Measurements from ENCODE around the gene HSD17B10. TPM values are rescaled to one million over a fixed set of nuclear protein-coding genes. Genes with fewer than 3 reads are reported as not detected.

HSD17B10 gene
- total and polyA plus RNA-seq, 2 experiments from 2014 or later: 78.9 to 121 TPM

DNA sequence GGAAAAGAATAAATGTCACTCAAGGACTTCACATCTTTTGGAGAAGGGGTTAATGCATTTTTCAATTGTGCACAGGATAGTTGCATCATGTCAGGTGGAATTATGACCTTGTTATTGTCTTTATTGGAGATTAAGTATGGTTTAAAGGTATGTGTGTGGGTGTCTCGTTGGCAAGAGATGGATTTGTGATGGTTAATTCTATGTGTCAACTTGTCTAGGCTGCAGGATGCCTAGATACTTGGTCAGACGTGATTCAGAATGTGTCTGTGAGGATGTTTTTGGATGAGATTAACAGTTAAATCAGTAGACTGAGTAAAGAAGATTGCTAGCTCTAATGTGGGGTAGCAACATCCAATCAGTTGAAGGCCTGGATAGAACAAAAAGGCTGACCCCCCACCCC lies 42.2 kb upstream of the HSD17B10 start:
- H3K9me2 ChIP-seq (ENCODE audit: insufficient read depth): no peaks in the 10 kb centered on the region
- no peak overlapping the region for H3K27ac ChIP-seq (ENCODE audit: low read depth)
- H4K20me1 ChIP-seq (replicated peaks; ENCODE audit: insufficient read depth): no peaks in the 10 kb centered on the region
- H3K27me3 ChIP-seq (ENCODE audit: insufficient read depth): no peaks in the 10 kb centered on the region
- H3F3A ChIP-seq (replicated peaks; ENCODE audit: low read depth): no peaks in the 10 kb centered on the region
- ATAC-seq: no peak
- Mint-ChIP-seq H3K36me3 (ENCODE audit: low read depth) (peaks cover 4% of the 10 kb centered on the region; the same call in 2 of the 3 replicates), H3K9me3 (no peaks in the 10 kb centered on the region), H3K4me3 (no peak overlapping the region), H3K4me1 (peaks cover 6% of the 10 kb centered on the region; the same call in 1 of the 3 replicates), H3K27me3 (ENCODE audit: insufficient read depth, low read depth, poor library complexity) (peaks cover 3% of the 10 kb centered on the region), H3K27ac (no peak overlapping the region)
- H3K4me3 ChIP-seq: no peak overlapping the region
- H3K4me1 ChIP-seq (ENCODE audit: insufficient read depth): no peaks in the 10 kb centered on the region
- DNase-seq (ENCODE audit: low spot score): no peak
- no peak for TF ChIP-seq EZH2phosphoT487 (IDR thresholded peaks at IDR 0.05; ENCODE audit: unreplicated experiment)
- TF ChIP-seq, protein P1, sequence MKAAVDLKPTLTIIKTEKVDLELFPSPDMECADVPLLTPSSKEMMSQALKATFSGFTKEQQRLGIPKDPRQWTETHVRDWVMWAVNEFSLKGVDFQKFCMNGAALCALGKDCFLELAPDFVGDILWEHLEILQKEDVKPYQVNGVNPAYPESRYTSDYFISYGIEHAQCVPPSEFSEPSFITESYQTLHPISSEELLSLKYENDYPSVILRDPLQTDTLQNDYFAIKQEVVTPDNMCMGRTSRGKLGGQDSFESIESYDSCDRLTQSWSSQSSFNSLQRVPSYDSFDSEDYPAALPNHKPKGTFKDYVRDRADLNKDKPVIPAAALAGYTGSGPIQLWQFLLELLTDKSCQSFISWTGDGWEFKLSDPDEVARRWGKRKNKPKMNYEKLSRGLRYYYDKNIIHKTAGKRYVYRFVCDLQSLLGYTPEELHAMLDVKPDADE (IDR thresholded peaks at IDR 0.05): no peak
- no peak for TF ChIP-seq CTCF (conservative IDR thresholded peaks at IDR 0.05; ENCODE audit: low read depth in 2 of 2)
- no peak for TF ChIP-seq ZNF114 (CRISPR knock-in tag; IDR thresholded peaks at IDR 0.05)
- no peak for TF ChIP-seq EZH2 (IDR thresholded peaks at IDR 0.05; ENCODE audit: low read depth, unreplicated experiment)
- TF ChIP-seq ZNF331 (CRISPR knock-in tag; IDR thresholded peaks at IDR 0.05; ENCODE audit: low read depth): no peak
- no peak for TF ChIP-seq REST (IDR thresholded peaks at IDR 0.05; ENCODE audit: unreplicated experiment)
- TF ChIP-seq NANOG (IDR thresholded peaks at IDR 0.05; ENCODE audit: borderline replicate concordance): no peak
- H2AFZ ChIP-seq: no peak overlapping the region
- no peaks in the 10 kb centered on the region for H3K79me2 ChIP-seq (replicated peaks; ENCODE audit: insufficient read depth)
- H3K4me2 ChIP-seq: no peak overlapping the region
- H3K36me3 ChIP-seq (ENCODE audit: insufficient read depth): no peaks in the 10 kb centered on the region

- Histone ChIP-seq H4K20me1 (replicated peaks; ENCODE audit: insufficient read depth) (no peaks in the 10 kb centered on the region), H3F3A (replicated peaks; ENCODE audit: low read depth) (no peaks in the 10 kb centered on the region), H3K9me2 (ENCODE audit: insufficient read depth) (no peaks in the 10 kb centered on the region), H3K4me3 (no peak overlapping the region), H3K36me3 (ENCODE audit: insufficient read depth) (no peaks in the 10 kb centered on the region), H3K27me3 (ENCODE audit: insufficient read depth) (no peaks in the 10 kb centered on the region), H3K79me2 (replicated peaks; ENCODE audit: insufficient read depth) (no peaks in the 10 kb centered on the region), H2AFZ (no peak overlapping the region), H3K4me1 (ENCODE audit: insufficient read depth) (no peaks in the 10 kb centered on the region), H3K27ac (ENCODE audit: low read depth) (no peak overlapping the region), H3K4me2 (no peak overlapping the region)
- H3K27ac Mint-ChIP-seq: no peak overlapping the region
- H3K27me3 Mint-ChIP-seq (ENCODE audit: insufficient read depth, low read depth, poor library complexity): peaks cover 6% of the 10 kb centered on the region
- peaks cover 3% of the 10 kb centered on the region; the same call in 1 of the 3 replicates for H3K4me1 Mint-ChIP-seq
- H3K36me3 Mint-ChIP-seq (ENCODE audit: low read depth): peaks cover 4% of the 10 kb centered on the region; the same call in 2 of the 3 replicates
- no peaks in the 10 kb centered on the region for H3K9me3 Mint-ChIP-seq
- no peak overlapping the region for H3K4me3 Mint-ChIP-seq
- no peak for DNase-seq (ENCODE audit: low spot score)
- no peak for ATAC-seq
- TF ChIP-seq EZH2 (IDR thresholded peaks at IDR 0.05; ENCODE audit: low read depth, unreplicated experiment): no peak
- no peak for TF ChIP-seq REST (IDR thresholded peaks at IDR 0.05; ENCODE audit: unreplicated experiment)
- TF ChIP-seq NANOG (IDR thresholded peaks at IDR 0.05; ENCODE audit: borderline replicate concordance): no peak
- TF ChIP-seq STAT1 (IDR thresholded peaks at IDR 0.05; ENCODE audit: unreplicated experiment): no peak
- TF ChIP-seq POLR2AphosphoS5 (IDR thresholded peaks at IDR 0.05; ENCODE audit: low read depth): no peak
- TF ChIP-seq EZH2phosphoT487 (IDR thresholded peaks at IDR 0.05; ENCODE audit: unreplicated experiment): no peak
- TF ChIP-seq JUNB (IDR thresholded peaks at IDR 0.05; ENCODE audit: unreplicated experiment): no peak
- TF ChIP-seq CREB1 (CRISPR knock-in tag; IDR thresholded peaks at IDR 0.05; ENCODE audit: low read depth): no peak
- no peak for TF ChIP-seq CTCF (conservative IDR thresholded peaks at IDR 0.05; ENCODE audit: low read depth in 2 of 2)
These were observed 40.5 kb upstream of the HSD17B10 start for GRCh38 chrX:53474707-53475106.

Data from GM23338 (cell line).